ACC112 (cell line): ENCODE measurements around the gene SETDB1.
A peak's percentile ranks its signal among the peaks of the same experiment; 100 is the strongest.
"Not testable (repeated sequence)": the region's sequence is repeated elsewhere in the genome, so short reads cannot be mapped to it uniquely, and the experiment has no call there.

ENCODE experiments used
- H2AFZ ChIP-seq: fragments of 200-600 bp; sonication (generic); one replicate; pipeline ENCODE4 v1.6.0; 2017; ENCODE audit warnings: antibody characterized with exemption, low read length; ENCODE audit not compliant: unreplicated experiment
- H3K27ac ChIP-seq: fragments of 200-600 bp; sonication (generic); 2 replicates; pipeline ENCODE4 v1.5.1; 2014; ENCODE audit warnings: low read depth, mild to moderate bottlenecking, antibody characterized with exemption, low read length, moderate library complexity
- H3K27me3 ChIP-seq: fragments of 200-600 bp; sonication (generic); 2 replicates; pipeline ENCODE4 v1.6.1; 2014; ENCODE audit warnings: mild to moderate bottlenecking, antibody characterized with exemption, low read length, moderate library complexity, mixed read lengths; ENCODE audit not compliant: insufficient read depth
- H3K36me3 ChIP-seq: fragments of 200-600 bp; sonication (generic); 2 replicates; pipeline ENCODE4 v1.6.1; 2016; ENCODE audit warnings: mild to moderate bottlenecking, antibody characterized with exemption, low read length, moderate library complexity, mixed read lengths; ENCODE audit not compliant: insufficient read depth
- H3K4me1 ChIP-seq: fragments of 200-600 bp; sonication (generic); one replicate; pipeline ENCODE4 v1.6.1; 2016; ENCODE audit warnings: low read length, mixed read lengths; ENCODE audit not compliant: insufficient read depth, unreplicated experiment, control insufficient read depth
- H3K4me3 ChIP-seq: fragments of 200-600 bp; sonication (generic); 2 replicates; pipeline ENCODE4 v1.5.1; 2014; ENCODE audit warnings: mild to moderate bottlenecking, low read depth, low read length
- H3K79me2 ChIP-seq: fragments of 200-600 bp; sonication (generic); one replicate; pipeline ENCODE4 v1.6.0; 2016; ENCODE audit warnings: low read length; ENCODE audit not compliant: control insufficient read depth, unreplicated experiment, insufficient read depth

The SETDB1 gene

DNA sequence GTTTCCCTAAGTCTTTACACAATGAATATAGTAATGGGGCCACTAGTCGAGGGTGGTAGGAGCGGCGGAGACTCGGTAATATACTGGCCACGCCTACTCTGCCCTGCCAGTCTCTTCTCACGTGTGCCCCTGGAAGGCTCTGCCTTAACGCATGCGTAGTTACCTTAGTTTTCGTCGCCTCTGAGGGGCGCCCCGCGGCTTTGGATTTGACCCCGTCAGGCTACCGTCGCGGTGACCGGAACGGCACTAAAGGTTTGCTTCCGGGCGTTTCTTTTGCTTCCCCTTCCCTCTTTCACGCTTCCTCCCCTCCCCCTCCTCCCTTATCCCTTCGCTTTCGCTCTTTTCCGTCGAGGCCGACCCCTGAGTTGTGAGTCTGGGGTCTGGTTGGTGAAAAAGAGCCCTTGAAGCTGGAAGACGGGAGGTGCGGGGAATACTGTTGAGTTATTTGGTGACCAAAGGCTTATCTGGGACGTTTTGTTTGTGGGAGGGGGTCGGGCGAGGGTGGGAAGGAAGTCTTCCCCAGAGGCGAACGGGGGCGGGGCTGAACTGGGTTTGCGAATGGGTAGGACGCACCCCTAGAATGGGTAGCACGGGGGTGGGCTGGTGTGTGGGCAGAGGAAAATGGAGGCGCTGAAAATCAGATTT lies at the start of gene SETDB1:
SETDB1 (plus strand) TSS at position 267 of the 645 bp plus-strand sequence. CDS start 1,352 bp downstream, outside the sequence.
- peaks cover 20% of the 10 kb centered on the region for H3K79me2 ChIP-seq
- H2AFZ ChIP-seq: peak within 1 kb of the TSS; percentile 96
- peaks cover 12% of the 10 kb centered on the region for H3K4me1 ChIP-seq
- H3K4me3 ChIP-seq: peak within 1 kb of the TSS; percentile 91
- peak within 1 kb of the TSS; percentile 86 for H3K27ac ChIP-seq
- no peaks in the 10 kb centered on the region for H3K27me3 ChIP-seq
- H3K36me3 ChIP-seq: peaks cover 34% of the 10 kb centered on the region

DNA sequence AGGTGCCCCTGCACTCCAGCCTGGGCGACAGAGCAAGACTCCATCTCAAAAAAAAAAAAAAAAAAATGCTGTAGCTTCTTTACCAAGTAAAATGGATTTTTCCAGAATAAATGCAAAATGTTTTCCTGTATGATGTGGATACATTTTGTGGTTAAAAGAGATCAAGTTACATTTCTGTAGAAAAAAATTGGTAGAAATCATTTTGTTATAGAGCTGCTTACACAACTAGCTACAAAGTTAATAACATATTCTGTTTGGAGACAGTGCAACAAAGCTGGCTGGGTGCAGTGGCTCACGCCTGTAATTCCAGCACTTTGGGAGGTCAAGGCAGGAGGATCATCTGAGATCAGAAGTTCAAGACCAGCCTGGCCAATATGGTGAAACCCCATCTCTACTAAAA lies 47.2 kb upstream of the SETDB1 start:
- Histone ChIP-seq H3K4me1 (peaks cover 26% of the 10 kb centered on the region), H3K79me2 (peaks cover 22% of the 10 kb centered on the region)
- not testable (repeated sequence) for H3K27me3 ChIP-seq, H2AFZ ChIP-seq, H3K4me3 ChIP-seq, H3K27ac ChIP-seq, H3K36me3 ChIP-seq

DNA sequence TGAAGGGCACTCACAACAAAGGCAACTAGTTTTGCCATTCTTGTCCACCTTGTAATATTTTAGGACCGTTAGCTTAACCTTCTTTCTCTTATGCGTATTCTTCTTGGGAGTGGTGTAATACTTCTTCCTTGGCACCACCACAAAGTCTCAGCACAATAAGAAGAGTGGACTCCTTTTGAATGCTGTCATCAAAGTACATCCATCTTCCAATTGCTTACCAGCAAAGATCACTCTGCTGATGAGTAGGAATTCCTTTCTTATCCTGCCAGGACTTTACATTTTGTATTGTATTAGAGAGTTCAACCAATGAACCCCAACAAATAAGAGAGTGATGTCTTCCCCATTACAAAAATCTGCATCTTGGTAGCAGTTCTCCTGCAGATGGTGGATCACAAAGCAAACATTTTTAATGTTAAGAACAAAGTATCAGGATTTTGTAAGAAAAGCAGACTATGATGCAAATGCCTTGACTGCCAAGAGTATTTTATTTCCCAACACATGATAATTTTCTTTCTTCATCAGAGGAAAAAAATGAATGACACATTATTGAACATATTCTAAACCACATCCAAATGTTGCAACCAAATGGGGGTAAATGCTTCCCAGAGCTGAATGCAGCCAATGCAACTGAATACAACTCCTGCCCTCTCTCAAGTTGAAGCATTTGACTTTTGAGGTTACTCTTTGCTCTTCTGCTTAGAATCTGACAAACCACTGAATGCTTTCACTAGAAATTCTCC lies 44.7 kb upstream of the SETDB1 start:
- no peaks in the 10 kb centered on the region for H3K36me3 ChIP-seq
- H3K27me3 ChIP-seq: no peaks in the 10 kb centered on the region
- H3K4me1 ChIP-seq: peaks cover 21% of the 10 kb centered on the region
- H3K79me2 ChIP-seq: no peaks in the 10 kb centered on the region
- H3K4me3 ChIP-seq: peak overlapping the region; percentile 61
- peak overlapping the region; percentile 95 for H3K27ac ChIP-seq
- peak overlapping the region; percentile 30 for H2AFZ ChIP-seq

DNA sequence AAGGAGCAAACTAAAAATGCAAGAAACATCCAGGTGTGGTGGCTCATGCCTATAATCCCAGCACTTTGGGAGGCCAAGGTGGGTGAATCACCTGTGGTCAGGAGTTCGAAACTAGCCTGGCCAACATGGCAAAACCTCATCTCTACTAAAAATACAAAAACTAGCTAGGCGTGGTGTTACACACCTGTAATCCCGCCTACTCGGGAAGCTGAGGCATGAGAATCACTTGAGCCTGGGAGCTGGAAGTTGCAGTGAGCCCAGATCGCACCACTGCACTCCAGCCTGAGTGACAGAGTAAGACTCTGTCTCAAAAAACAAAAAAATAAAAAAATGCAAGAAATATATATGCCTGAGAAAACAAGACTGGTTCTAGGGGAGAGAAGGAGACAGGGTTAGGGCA lies 43.0 kb upstream of the SETDB1 start:
- H3K27ac ChIP-seq, H3K36me3 ChIP-seq, H3K27me3 ChIP-seq, H3K79me2 ChIP-seq, H3K4me3 ChIP-seq, H2AFZ ChIP-seq: not testable (repeated sequence)
- H3K4me1 ChIP-seq: peaks cover 21% of the 10 kb centered on the region

DNA sequence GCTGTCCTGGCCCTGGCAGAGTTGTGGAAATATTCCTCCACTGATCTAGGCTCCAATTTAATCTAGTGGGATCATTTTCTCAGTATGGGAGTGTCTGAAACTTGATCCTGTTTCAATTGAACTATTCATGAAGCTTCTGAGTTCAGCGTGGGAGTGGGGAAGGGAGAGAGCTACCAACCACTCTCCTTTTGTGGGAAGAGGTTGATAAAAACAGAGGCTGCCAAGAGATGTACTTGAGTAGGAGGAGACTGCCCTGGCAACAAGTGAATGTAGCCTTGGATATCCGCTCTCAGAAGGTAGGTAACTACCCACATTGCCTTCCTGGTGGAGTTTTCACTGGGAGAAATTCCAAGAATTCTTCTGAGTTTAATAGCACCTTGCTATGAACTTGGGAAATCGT lies 39.1 kb upstream of the SETDB1 start, which contains the start of gene CTXND2:
CTXND2 (plus strand) TSS at position 119 of the 400 bp plus-strand sequence. CDS start 25,179 bp downstream, outside the sequence.
- no peaks in the 10 kb centered on the region for H3K79me2 ChIP-seq
- no peaks in the 10 kb centered on the region for H3K36me3 ChIP-seq
- no peak within 1 kb of the TSS for H3K4me3 ChIP-seq
- no peak within 1 kb of the TSS for H3K27ac ChIP-seq
- H3K27me3 ChIP-seq: no peaks in the 10 kb centered on the region
- no peak within 1 kb of the TSS for H2AFZ ChIP-seq
- peaks cover 4% of the 10 kb centered on the region for H3K4me1 ChIP-seq

DNA sequence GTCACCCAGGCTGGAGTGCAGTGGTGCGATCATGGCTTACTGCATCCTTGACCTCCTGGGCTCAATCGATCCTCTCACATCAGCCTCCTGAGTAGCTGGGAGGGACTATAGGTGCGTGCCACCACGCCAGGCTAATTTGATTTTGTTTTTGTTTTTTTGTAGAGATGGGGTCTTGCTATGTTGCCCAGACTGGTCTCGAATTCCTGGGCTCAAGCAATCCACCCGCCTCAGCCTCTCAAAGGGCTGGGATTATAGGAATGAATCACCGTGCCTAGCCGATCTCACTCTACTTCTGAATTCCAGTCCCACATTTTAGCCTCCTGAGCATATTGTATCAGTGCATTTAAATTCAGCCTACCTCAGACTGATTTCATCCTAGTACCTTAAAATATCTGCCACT lies 37.4 kb upstream of the SETDB1 start:
- Histone ChIP-seq H3K27ac (no peak overlapping the region), H3K36me3 (no peaks in the 10 kb centered on the region), H2AFZ (no peak overlapping the region), H3K79me2 (no peaks in the 10 kb centered on the region), H3K27me3 (no peaks in the 10 kb centered on the region), H3K4me1 (peaks cover under 1% of the 10 kb centered on the region), H3K4me3 (no peak overlapping the region)

DNA sequence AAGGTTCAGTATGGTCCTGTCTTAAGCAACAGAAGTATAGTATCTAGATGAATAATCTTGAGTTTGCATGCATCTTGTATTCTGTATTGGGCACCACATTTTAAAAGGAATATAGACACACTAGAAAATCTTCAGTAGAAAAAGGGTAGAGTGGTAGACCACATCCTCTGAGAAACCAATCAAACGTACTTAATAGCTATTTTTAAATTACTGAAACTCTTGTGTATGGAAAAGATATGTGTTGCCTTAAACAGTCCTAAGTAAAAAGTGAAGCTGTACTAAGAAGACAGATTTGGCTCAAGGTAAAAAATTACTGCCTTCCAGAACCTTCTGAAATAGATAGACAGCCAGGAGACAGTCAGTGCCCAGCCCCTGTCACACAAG lies 36.1 kb upstream of the SETDB1 start:
- H3K4me1 ChIP-seq: no peaks in the 10 kb centered on the region
- H3K27ac ChIP-seq: no peak overlapping the region
- H2AFZ ChIP-seq: no peak overlapping the region
- no peaks in the 10 kb centered on the region for H3K27me3 ChIP-seq
- no peaks in the 10 kb centered on the region for H3K36me3 ChIP-seq
- H3K4me3 ChIP-seq: no peak overlapping the region
- no peaks in the 10 kb centered on the region for H3K79me2 ChIP-seq

DNA sequence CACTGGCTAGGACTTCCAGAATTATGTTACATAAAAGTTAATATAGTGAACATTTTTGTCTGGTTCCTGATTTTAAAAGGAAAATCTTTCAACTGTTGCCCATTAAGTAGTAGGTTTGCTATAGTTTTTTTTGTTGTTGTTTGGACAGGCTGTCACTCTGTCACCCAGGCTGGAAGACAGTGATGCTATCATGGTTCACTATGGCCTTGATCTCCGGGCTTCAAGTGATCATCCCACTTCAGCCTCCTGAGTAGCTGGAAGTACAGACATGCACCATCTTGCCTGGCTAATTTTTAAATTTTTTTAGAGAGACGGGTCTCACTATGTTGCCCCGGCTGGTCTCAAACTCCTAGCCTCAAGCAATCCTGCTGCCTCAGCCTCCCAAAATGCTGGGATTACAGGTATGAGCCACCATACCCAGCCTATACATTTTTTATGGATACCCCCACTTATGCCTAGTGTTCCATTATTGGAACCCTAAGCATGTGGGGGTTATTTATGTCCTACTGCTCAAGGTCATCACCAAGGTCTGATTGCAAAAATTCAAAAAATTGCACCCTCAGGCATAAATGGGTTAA lies 32.7 kb upstream of the SETDB1 start:
- H2AFZ ChIP-seq: no peak overlapping the region

DNA sequence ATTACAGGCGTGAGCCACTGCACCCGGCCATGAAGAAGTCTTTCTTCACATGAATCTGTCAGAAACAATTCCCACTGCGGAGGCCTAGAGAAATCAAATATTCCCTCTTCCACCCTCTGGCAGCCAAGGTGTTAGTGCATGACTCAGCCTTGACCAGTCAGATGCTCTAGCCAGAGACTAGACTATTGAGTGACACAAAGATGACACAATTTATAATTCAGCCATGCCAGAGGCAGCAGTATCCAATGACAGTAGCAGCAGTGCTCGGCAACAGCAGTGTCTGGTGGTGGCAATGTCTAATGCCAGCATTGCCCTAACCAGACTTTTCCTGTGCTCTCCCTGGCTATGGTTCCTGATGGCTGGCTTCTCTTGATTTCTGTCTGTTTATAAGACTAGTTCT lies 30.5 kb upstream of the SETDB1 start:
- H3K36me3 ChIP-seq: no peaks in the 10 kb centered on the region
- no peak overlapping the region for H3K4me3 ChIP-seq
- H3K4me1 ChIP-seq: peaks cover 9% of the 10 kb centered on the region
- H3K79me2 ChIP-seq: no peaks in the 10 kb centered on the region
- no peak overlapping the region for H3K27ac ChIP-seq
- H3K27me3 ChIP-seq: no peaks in the 10 kb centered on the region
- no peak overlapping the region for H2AFZ ChIP-seq

More for the DNA sequence above, 32.7 kb upstream of the SETDB1 start:
- Histone ChIP-seq H3K27ac (no peak overlapping the region), H3K79me2 (no peaks in the 10 kb centered on the region), H3K36me3 (no peaks in the 10 kb centered on the region), H3K27me3 (no peaks in the 10 kb centered on the region), H3K4me3 (no peak overlapping the region), H3K4me1 (peaks cover 9% of the 10 kb centered on the region)

DNA sequence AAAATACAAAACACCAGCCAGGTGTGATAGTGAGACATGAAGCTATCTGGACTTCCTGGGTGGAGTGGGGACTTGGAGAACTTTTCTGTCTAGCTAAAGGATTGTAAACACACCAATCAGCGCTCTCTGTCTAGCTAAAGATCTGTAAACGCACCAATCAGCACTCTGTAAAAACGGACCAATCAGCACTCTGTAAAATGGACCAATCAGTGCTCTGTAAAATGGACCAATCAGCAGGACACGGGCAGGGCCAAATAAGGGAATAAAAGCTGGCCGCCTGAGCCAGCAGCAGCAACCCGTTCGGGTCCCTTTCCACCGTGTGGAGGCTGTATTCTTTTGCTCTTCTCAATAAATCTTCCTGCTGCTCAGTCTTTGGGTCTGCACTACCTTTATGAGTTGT lies 26.4 kb upstream of the SETDB1 start:
- not testable (repeated sequence) for H3K4me1 ChIP-seq, H3K27me3 ChIP-seq

DNA sequence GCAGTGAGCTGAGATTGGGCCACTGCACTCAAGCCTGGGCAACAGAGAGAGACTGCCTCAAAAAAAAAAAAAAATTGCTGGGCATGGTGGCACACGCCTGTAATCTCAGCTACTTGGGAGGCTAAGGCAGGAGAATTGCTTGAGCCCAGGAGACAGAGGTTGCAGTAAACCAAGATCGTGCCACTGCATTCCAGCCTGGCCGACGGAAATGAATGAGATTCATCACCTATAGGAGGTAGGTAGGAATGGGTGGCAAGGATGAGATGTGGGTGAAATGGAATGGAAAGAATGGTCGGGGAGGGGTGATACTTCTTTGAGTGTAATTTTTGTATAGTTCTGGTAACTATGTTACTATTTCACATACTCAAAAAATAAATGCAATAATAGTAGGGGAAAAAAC lies 23.8 kb upstream of the SETDB1 start:
- Histone ChIP-seq H3K36me3 (no peaks in the 10 kb centered on the region), H3K4me3 (no peak overlapping the region), H3K27ac (no peak overlapping the region), H3K79me2 (no peaks in the 10 kb centered on the region), H2AFZ (no peak overlapping the region), H3K4me1 (no peaks in the 10 kb centered on the region), H3K27me3 (no peaks in the 10 kb centered on the region)

More for the DNA sequence above, 26.4 kb upstream of the SETDB1 start:
- H3K36me3 ChIP-seq, H3K4me3 ChIP-seq, H3K79me2 ChIP-seq, H2AFZ ChIP-seq, H3K27ac ChIP-seq: not testable (repeated sequence)
